Endothelial cell of umbilical vein (primary cell): ENCODE measurements around the gene CFP. TPM values are rescaled to one million over a fixed set of nuclear protein-coding genes. Genes with fewer than 3 reads are reported as not detected.

ENCODE experiments used
- BruUV-seq: library from RNA; stranded (reverse); fragments of 400-500 nt; replicated peaks from 2 replicates; lab custom pipeline; 2021; lab: Mats Ljungman, UMichigan
- CTCF ChIA-PET: fragments of 300-600, 350-600 bp; sonication (Branson Sonifier 250); formaldehyde crosslinking; loops from one replicate; lab custom pipeline; 2021; ENCODE audit warnings: antibody characterized with exemption, inconsistent platforms; lab: Charles Lee
- POLR2A ChIA-PET: fragments of 300-600, 350-600 bp; sonication (Branson Sonifier 250); formaldehyde crosslinking; loops from one replicate; lab custom pipeline; 2021; ENCODE audit warnings: antibody characterized with exemption, inconsistent platforms; lab: Charles Lee
- DNase-seq: peaks from one replicate; pipeline ENCODE4 v3.0.0-alpha.2; 2011; ENCODE audit warnings: low read depth, low spot score
- FAIRE-seq: peaks from 2 replicates; lab custom pipeline; 2011; peaks lifted over from hg19 to GRCh38; lab: Jason Lieb, UNC
- H2AFZ ChIP-seq: 2 replicates; pipeline ENCODE4 v1.6.0; 2012; ENCODE audit warnings: low read depth, low read length, control low read depth, inconsistent platforms
- H3K27ac ChIP-seq: 2 replicates; pipeline ENCODE4 v1.5.1; 2011; ENCODE audit warnings: low read depth, mild to moderate bottlenecking, control low read depth, low read length, moderate library complexity; ENCODE audit not compliant: insufficient read depth
- H3K27me3 ChIP-seq, 2 experiments: 2 replicates each; pipeline versions ENCODE4 v1.6.0 to v1.6.1; 2011; ENCODE audit warnings: low read length in 2 of 2, mixed read lengths in 1 of 2; ENCODE audit not compliant: control insufficient read depth in 2 of 2, insufficient read depth in 2 of 2
- H3K36me3 ChIP-seq, 2 experiments: 2 replicates in 1 of 2; 3 replicates in 1 of 2; pipeline ENCODE4 v1.5.1; 2011; ENCODE audit warnings: low read length in 2 of 2, mild to moderate bottlenecking in 1 of 2, moderate library complexity in 1 of 2; ENCODE audit not compliant: control insufficient read depth in 2 of 2, insufficient read depth in 2 of 2; ENCODE audit errors: extremely low read depth in 1 of 2
- H3K4me1 ChIP-seq: 3 replicates; pipeline ENCODE4 v1.5.1; 2011; ENCODE audit warnings: mild to moderate bottlenecking, low read length; ENCODE audit not compliant: control insufficient read depth, insufficient read depth; ENCODE audit errors: extremely low read depth
- H3K4me2 ChIP-seq: 2 replicates; pipeline ENCODE4 v1.6.1; 2011; ENCODE audit warnings: low read length, control low read depth, mixed read lengths; ENCODE audit not compliant: insufficient read depth
- H3K4me3 ChIP-seq, 3 experiments: fragments of 200-600 bp in 1 of 3; sonication (generic), shearing (Covaris generic) in 1 of 3; replicated peaks in 1 of 3; 2 replicates each; pipeline ENCODE4 v1.5.1; 2011 to 2016; ENCODE audit warnings: control low read depth in 3 of 3, low read length in 3 of 3, mild to moderate bottlenecking in 2 of 3, inconsistent platforms in 1 of 3, low read depth in 1 of 3, moderate library complexity in 1 of 3; ENCODE audit not compliant: insufficient read depth in 1 of 3
- H3K79me2 ChIP-seq: 2 replicates; pipeline ENCODE4 v1.6.0; 2012; ENCODE audit warnings: low read length, inconsistent platforms; ENCODE audit not compliant: control insufficient read depth, insufficient read depth
- H3K9ac ChIP-seq: replicated peaks from 2 replicates; pipeline ENCODE3; 2011; ENCODE audit warnings: low read length, control low read depth; ENCODE audit not compliant: insufficient read depth; ENCODE audit errors: extremely low read depth
- H3K9me1 ChIP-seq: replicated peaks from 3 replicates; pipeline ENCODE4 v1.6.0; 2011; ENCODE audit warnings: mild to moderate bottlenecking, low read length; ENCODE audit not compliant: control insufficient read depth, insufficient read depth; ENCODE audit errors: extremely low read depth
- H3K9me3 ChIP-seq: replicated peaks from 2 replicates; pipeline ENCODE4 v1.5.1; 2012; ENCODE audit warnings: low read length, inconsistent platforms; ENCODE audit not compliant: control insufficient read depth, insufficient read depth
- H4K20me1 ChIP-seq: replicated peaks from 2 replicates; pipeline ENCODE3; 2011; ENCODE audit warnings: mild to moderate bottlenecking, low read length; ENCODE audit not compliant: control insufficient read depth, insufficient read depth; ENCODE audit errors: extremely low read depth
- CTCF ChIP-seq, 2 donors: IDR thresholded peaks; 1 replicate in 1 of 2; 2 replicates in 1 of 2; pipeline ENCODE4 v1.5.1; 2011; ENCODE audit warnings: low read length in 2 of 2, mild to moderate bottlenecking in 2 of 2, moderate library complexity in 2 of 2, control low read depth in 1 of 2, inconsistent platforms in 1 of 2, low read depth in 1 of 2; ENCODE audit not compliant: insufficient read depth in 1 of 2; ENCODE audit errors: extremely low read depth in 1 of 2
- EZH2 ChIP-seq: IDR thresholded peaks from 2 replicates; pipeline ENCODE4 v1.6.1; 2012; ENCODE audit warnings: borderline replicate concordance, low read depth, mild to moderate bottlenecking, moderate library complexity, low read length, inconsistent platforms; ENCODE audit not compliant: severe bottlenecking
- FOS ChIP-seq: IDR thresholded peaks from 2 replicates; pipeline ENCODE4 v1.6.1; 2011; ENCODE audit warnings: mild to moderate bottlenecking, low read length, moderate library complexity, borderline replicate concordance; ENCODE audit not compliant: insufficient read depth
- GATA2 ChIP-seq: IDR thresholded peaks from 2 replicates; pipeline ENCODE4 v1.7.0; 2011; ENCODE audit warnings: low read depth, mild to moderate bottlenecking, moderate library complexity, mixed read lengths, low read length; ENCODE audit not compliant: insufficient read length, insufficient read depth
- JUN ChIP-seq: IDR thresholded peaks from 2 replicates; pipeline ENCODE4 v1.6.1; 2011; ENCODE audit warnings: borderline replicate concordance, low read depth; ENCODE audit not compliant: insufficient read length, insufficient read depth
- MAX ChIP-seq: IDR thresholded peaks from 2 replicates; pipeline ENCODE4 v1.6.1; 2011; ENCODE audit not compliant: insufficient read depth, insufficient read length
- MYC ChIP-seq: IDR thresholded peaks from one replicate; pipeline ENCODE4 v1.6.1; 2011; ENCODE audit warnings: mild to moderate bottlenecking, low read depth, low read length
- POLR2A ChIP-seq: IDR thresholded peaks from 2 replicates; pipeline ENCODE4 v1.6.1; 2012; ENCODE audit warnings: low read depth, mild to moderate bottlenecking, control low read depth, low read length
- POLR2AphosphoS5 ChIP-seq: IDR thresholded peaks from 2 replicates; pipeline ENCODE4 v1.6.1; 2012; ENCODE audit warnings: low read depth, mild to moderate bottlenecking, control low read depth, low read length, moderate library complexity; ENCODE audit not compliant: insufficient read depth
- dilution Hi-C: fragments of 300-500 bp; cut with MboI; formaldehyde crosslinking; loops from one replicate; pipeline ENCODE4 v1.15.0; 2019; ENCODE audit warnings: low sequenced_read_pairs; ENCODE audit not compliant: extremely low pct_ligation_motif_present
- intact Hi-C: fragments of 100-400 bp; cut with micrococcal nuclease; formaldehyde crosslinking; loops from one replicate; pipeline ENCODE4 v1.10.0; 2022
- polyA plus RNA-seq, 4 experiments: library from polyadenylated mRNA; depleted of rRNA in 3 of 4; stranded (reverse) in 3 of 4; unstranded in 1 of 4; fragments of >200 nt; gene quantifications; 2 replicates each; pipeline versions ENCODE4 v1.2.1 to v1.2.3, GENCODE V29; 2011 to 2012; ENCODE audit warnings: missing spikeins in 1 of 4
- total RNA-seq: library from RNA; stranded (reverse); gene quantifications from 2 replicates; pipeline ENCODE4 v1.2.3, GENCODE V29; 2021

Gene CFP
- total and polyA plus RNA-seq, 2 donors (not counting 3 experiments of a cell fraction or from before 2014, with no cell fraction given) = 0.69 to 1.00 TPM

- no peaks in the 10 kb centered on the region for H3K79me2 ChIP-seq
- H3K4me3 ChIP-seq = no peak overlapping the region
- DNase-seq (no peak), FAIRE-seq (no peak)
- H3K4me1 ChIP-seq = peaks cover 9% of the 10 kb centered on the region
- H3K27ac ChIP-seq = no peak overlapping the region
- dilution Hi-C loops = no loop called here
- no peaks in the 10 kb centered on the region for H4K20me1 ChIP-seq
- peaks cover 0 to 5% of the 10 kb centered on the region in 2 experiments for H3K36me3 ChIP-seq
- H3K9me1 ChIP-seq = no peaks in the 10 kb centered on the region
- H3K4me2 ChIP-seq = no peak overlapping the region
- ChIA-PET POLR2A (no interaction called here), CTCF (interaction anchor here (1.7 kb wide), 2 partner anchors 13 to 15 kb away, joined by 6 to 7 read pairs; no protein-coding TSS in a partner anchor)
- no peaks in the 10 kb centered on the region for H3K27me3 ChIP-seq
- no peak overlapping the region for H3K9ac ChIP-seq
- BruUV-seq = no TSS peak
- TF ChIP-seq CTCF (IDR thresholded peaks at IDR 0.05; ENCODE audit: extremely low read depth in 1 of 2, insufficient read depth in 1 of 2, low read depth in 1 of 2, low read length in 2 of 2) (no peak), EZH2 (no peak), MYC (no peak), MAX (no peak), FOS (no peak), GATA2 (no peak), POLR2A (no peak), POLR2AphosphoS5 (no peak), JUN (no peak)
- intact Hi-C loops = no loop called here
- H3K9me3 ChIP-seq = no peaks in the 10 kb centered on the region
- no peak overlapping the region for H2AFZ ChIP-seq
Measured at GRCh38 chrX:47631676-47632075, 1.9 kb upstream of the CFP start.
